Hematopoietic multipotent progenitor cell treated with erythropoietin and hydrocortisone succinate and interleukin-3 and kit ligand, for 4 days (in vitro differentiated cells): ENCODE results near the gene ERGIC1.

ENCODE experiments used
- DNase-seq: peaks from one replicate; pipeline ENCODE4 v3.0.0-alpha.2; 2015

Gene ERGIC1

GRCh38 chr5:172926008-172926523 is 92.0 kb downstream of the ERGIC1 start:
- no peak for DNase-seq

- DNase-seq, result no peak
These were observed 92.7 kb downstream of the ERGIC1 start for GRCh38 chr5:172926796-172927195.

GRCh38 chr5:172929371-172929838 is 95.4 kb downstream of the ERGIC1 start:
- no peak for DNase-seq

- no peak for DNase-seq
These were observed 97.0 kb downstream of the ERGIC1 start for GRCh38 chr5:172931001-172931536.

- peak; percentile 79 for DNase-seq
These were observed 98.4 kb downstream of the ERGIC1 start for GRCh38 chr5:172932313-172933017.

GRCh38 chr5:172933238-172933637 is 99.2 kb downstream of the ERGIC1 start:
- no peak for DNase-seq

GRCh38 chr5:172935096-172935495 is 101.0 kb downstream of the ERGIC1 start:
- no peak for DNase-seq

GRCh38 chr5:172936401-172936800 is 102.3 kb downstream of the ERGIC1 start:
- DNase-seq, result no peak

GRCh38 chr5:172939071-172939470 is 105.0 kb downstream of the ERGIC1 start:
- DNase-seq, result peak; percentile 75

- no peak for DNase-seq
These were observed 105.7 kb downstream of the ERGIC1 start for GRCh38 chr5:172939611-172940267.

- no peak for DNase-seq
These were observed 106.4 kb downstream of the ERGIC1 start for GRCh38 chr5:172940268-172941066.

GRCh38 chr5:172941067-172941516 is 107.0 kb downstream of the ERGIC1 start:
- peak; percentile 27 for DNase-seq

GRCh38 chr5:172942556-172942955 is 108.5 kb downstream of the ERGIC1 start:
- no peak for DNase-seq

GRCh38 chr5:172943283-172943841 is 109.3 kb downstream of the ERGIC1 start:
- DNase-seq, result peak; percentile 68

- peak; percentile 25 for DNase-seq
These were observed 109.9 kb downstream of the ERGIC1 start for GRCh38 chr5:172943906-172944305.

- no peak for DNase-seq
These were observed 110.7 kb downstream of the ERGIC1 start for GRCh38 chr5:172944741-172945140.

GRCh38 chr5:172945151-172945550 is 111.1 kb downstream of the ERGIC1 start:
- DNase-seq, result no peak

GRCh38 chr5:172946146-172946545 is 112.1 kb downstream of the ERGIC1 start:
- DNase-seq, result no peak

GRCh38 chr5:172949426-172949825 is 115.4 kb downstream of the ERGIC1 start:
- DNase-seq, result no peak

GRCh38 chr5:172950176-172950965 is 116.3 kb downstream of the ERGIC1 start:
- DNase-seq, result no peak

- DNase-seq, result no peak
These were observed 117.5 kb downstream of the ERGIC1 start for GRCh38 chr5:172951371-172952033.
